Left ventricle myocardium inferior (tissue), 1 donor: ENCODE data around the gene CSTPP1. TPM values are rescaled to one million over a fixed set of nuclear protein-coding genes. Genes with fewer than 3 reads are reported as not detected.

Source experiments
- DNase-seq: peaks from one replicate; pipeline ENCODE4 v3.0.0-alpha.2; 2020
- H3K27ac ChIP-seq: fragments of 200-600 bp; replicated peaks from 2 replicates; pipeline ENCODE4 v1.8.0; 2021
- H3K27me3 ChIP-seq: fragments of 200-600 bp; 2 replicates; pipeline ENCODE4 v1.8.0; 2021; ENCODE audit warnings: low read depth
- H3K36me3 ChIP-seq: fragments of 200-600 bp; 2 replicates; pipeline ENCODE4 v1.8.0; 2021
- H3K4me1 ChIP-seq: fragments of 200-600 bp; 2 replicates; pipeline ENCODE4 v1.8.0; 2021
- H3K4me3 ChIP-seq: fragments of 200-600 bp; 2 replicates; pipeline ENCODE4 v1.8.0; 2021; ENCODE audit warnings: mild to moderate bottlenecking, moderate library complexity
- H3K9me3 ChIP-seq: fragments of 200-600 bp; replicated peaks from 2 replicates; pipeline ENCODE4 v1.8.0; 2021
- intact Hi-C: fragments of 100-400 bp; cut with micrococcal nuclease; formaldehyde crosslinking; loops from one replicate; pipeline ENCODE4 v1.11.0; 2022
- total RNA-seq: library from RNA; stranded (reverse); fragmentation: NEBNext Ultra II Directional; extraction: Animal tissue kit (Norgen Biotek cat#: 25700); gene quantifications from one replicate; pipeline ENCODE4 v1.2.1, GENCODE V29; 2021
- TF ChIP-seq, protein P1 (sequence below): fragments of 200-600 bp; IDR thresholded peaks from 2 replicates; pipeline ENCODE4 v1.8.0; 2021; ENCODE audit warnings: antibody characterized with exemption, mild to moderate bottlenecking, borderline replicate concordance
- donor health status: DM: no; HTN: yes; CAD: no; lungs with severe emphysema.

CSTPP1 gene
- total RNA-seq, 1 donor from 2014 or later: 12.9 TPM

GRCh38 chr11:46896719-46897406 is 39.7 kb upstream of the CSTPP1 start:
- Histone ChIP-seq H3K4me3 (no peak overlapping the region), H3K36me3 (peaks cover 31% of the 10 kb centered on the region), H3K4me1 (peaks cover 18% of the 10 kb centered on the region), H3K27me3 (no peaks in the 10 kb centered on the region), H3K9me3 (no peaks in the 10 kb centered on the region), H3K27ac (peak overlapping the region; percentile 66)
- DNase-seq: no peak
- TF ChIP-seq, protein P1, sequence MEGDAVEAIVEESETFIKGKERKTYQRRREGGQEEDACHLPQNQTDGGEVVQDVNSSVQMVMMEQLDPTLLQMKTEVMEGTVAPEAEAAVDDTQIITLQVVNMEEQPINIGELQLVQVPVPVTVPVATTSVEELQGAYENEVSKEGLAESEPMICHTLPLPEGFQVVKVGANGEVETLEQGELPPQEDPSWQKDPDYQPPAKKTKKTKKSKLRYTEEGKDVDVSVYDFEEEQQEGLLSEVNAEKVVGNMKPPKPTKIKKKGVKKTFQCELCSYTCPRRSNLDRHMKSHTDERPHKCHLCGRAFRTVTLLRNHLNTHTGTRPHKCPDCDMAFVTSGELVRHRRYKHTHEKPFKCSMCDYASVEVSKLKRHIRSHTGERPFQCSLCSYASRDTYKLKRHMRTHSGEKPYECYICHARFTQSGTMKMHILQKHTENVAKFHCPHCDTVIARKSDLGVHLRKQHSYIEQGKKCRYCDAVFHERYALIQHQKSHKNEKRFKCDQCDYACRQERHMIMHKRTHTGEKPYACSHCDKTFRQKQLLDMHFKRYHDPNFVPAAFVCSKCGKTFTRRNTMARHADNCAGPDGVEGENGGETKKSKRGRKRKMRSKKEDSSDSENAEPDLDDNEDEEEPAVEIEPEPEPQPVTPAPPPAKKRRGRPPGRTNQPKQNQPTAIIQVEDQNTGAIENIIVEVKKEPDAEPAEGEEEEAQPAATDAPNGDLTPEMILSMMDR: peak; percentile 24
- intact Hi-C loops: no loop called here

- no peak overlapping the region for H3K27ac ChIP-seq
- TF ChIP-seq, protein P1: no peak
- no peak overlapping the region for H3K4me3 ChIP-seq
- no peaks in the 10 kb centered on the region for H3K27me3 ChIP-seq
- H3K36me3 ChIP-seq: peaks cover 22% of the 10 kb centered on the region
- intact Hi-C loops: no loop called here
- H3K9me3 ChIP-seq: no peaks in the 10 kb centered on the region
- peaks cover 27% of the 10 kb centered on the region for H3K4me1 ChIP-seq
- no peak for DNase-seq
These were observed 38.0 kb upstream of the CSTPP1 start for GRCh38 chr11:46898396-46899095.

DNA sequence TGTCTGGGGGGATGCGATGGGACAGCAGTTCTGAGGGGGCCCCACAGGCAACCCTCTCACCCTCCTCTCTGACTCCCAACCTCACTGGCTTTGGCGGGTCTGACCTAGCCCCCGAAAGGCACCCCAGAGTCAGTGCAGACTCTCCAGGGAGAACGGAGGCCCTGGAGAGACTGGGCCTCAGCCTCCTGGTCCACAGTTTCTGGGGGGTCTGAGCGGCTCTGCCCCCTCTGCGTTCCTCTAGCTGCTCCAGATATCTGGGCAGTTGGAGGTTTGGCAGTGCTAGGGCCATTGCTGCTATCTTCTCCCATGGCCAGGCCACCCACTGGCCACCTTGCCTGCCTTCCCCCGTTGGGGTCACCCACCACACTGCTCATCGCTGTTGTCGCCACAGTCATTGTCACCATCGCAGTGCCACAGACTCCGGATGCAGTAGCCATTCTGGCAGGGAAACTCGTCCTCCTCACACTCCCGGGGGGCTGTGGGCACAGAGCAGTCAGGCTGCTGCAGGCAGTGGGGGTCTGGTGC is 37.0 kb upstream of the CSTPP1 start:
- Histone ChIP-seq H3K36me3 (peaks cover 19% of the 10 kb centered on the region), H3K27me3 (no peaks in the 10 kb centered on the region), H3K27ac (no peak overlapping the region), H3K4me1 (peaks cover 36% of the 10 kb centered on the region), H3K4me3 (no peak overlapping the region), H3K9me3 (no peaks in the 10 kb centered on the region)
- TF ChIP-seq, protein P1: no peak
- DNase-seq: no peak
- intact Hi-C loops: no loop called here

- H3K9me3 ChIP-seq: no peaks in the 10 kb centered on the region
- intact Hi-C loops: no loop called here
- no peak overlapping the region for H3K27ac ChIP-seq
- H3K4me3 ChIP-seq: no peak overlapping the region
- H3K4me1 ChIP-seq: peaks cover 36% of the 10 kb centered on the region
- TF ChIP-seq, protein P1: no peak
- H3K27me3 ChIP-seq: no peaks in the 10 kb centered on the region
- H3K36me3 ChIP-seq: peaks cover 14% of the 10 kb centered on the region
- no peak for DNase-seq
These were observed 36.3 kb upstream of the CSTPP1 start for GRCh38 chr11:46900091-46900746.

DNA sequence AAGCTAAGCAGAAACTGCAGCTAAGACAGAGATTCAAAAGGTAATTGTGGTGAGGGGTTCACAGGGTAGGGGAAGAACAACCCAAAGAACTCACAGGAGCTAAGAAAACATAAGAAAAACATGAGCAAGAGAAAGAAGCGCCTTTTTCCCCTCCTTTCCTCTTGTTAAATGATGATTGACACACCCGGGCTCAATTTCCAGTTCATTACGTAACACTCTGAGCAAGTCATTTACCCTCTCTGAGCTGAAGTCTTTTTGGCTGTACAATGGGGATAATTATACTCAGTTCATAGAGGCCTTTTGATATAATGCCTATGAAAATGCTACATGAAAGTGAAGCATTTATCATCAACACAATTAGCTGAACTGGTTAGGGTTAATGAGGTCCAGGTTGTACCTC is 35.4 kb upstream of the CSTPP1 start:
- DNase-seq: no peak
- TF ChIP-seq, protein P1: no peak
- H3K27me3 ChIP-seq: no peaks in the 10 kb centered on the region
- H3K4me1 ChIP-seq: peaks cover 28% of the 10 kb centered on the region
- no peaks in the 10 kb centered on the region for H3K9me3 ChIP-seq
- H3K36me3 ChIP-seq: peaks cover 14% of the 10 kb centered on the region
- no peak overlapping the region for H3K27ac ChIP-seq
- H3K4me3 ChIP-seq: no peak overlapping the region
- intact Hi-C loops: no loop called here
